ENCODE results near the gene GALNT5. TPM values are rescaled to one million over a fixed set of nuclear protein-coding genes. Genes with fewer than 3 reads are reported as not detected.
"Not testable (repeated sequence)": the region's sequence is repeated elsewhere in the genome, so short reads cannot be mapped to it uniquely, and the experiment has no call there.

GALNT5 gene
- total RNA-seq, 1 donor from 2014 or later = 40.2 TPM

GRCh38 chr2:157221394-157221988, 36.0 kb upstream of the GALNT5 start:
- Histone ChIP-seq H3K9me3 (no peaks in the 10 kb centered on the region), H3K27ac (no peak overlapping the region), H3K4me1 (no peaks in the 10 kb centered on the region), H3K4me3 (no peak overlapping the region), H3K27me3 (peaks cover 5% of the 10 kb centered on the region), H3K36me3 (no peaks in the 10 kb centered on the region)
- ATAC-seq (no peak), DNase-seq (no peak)
- TF ChIP-seq, protein P1, sequence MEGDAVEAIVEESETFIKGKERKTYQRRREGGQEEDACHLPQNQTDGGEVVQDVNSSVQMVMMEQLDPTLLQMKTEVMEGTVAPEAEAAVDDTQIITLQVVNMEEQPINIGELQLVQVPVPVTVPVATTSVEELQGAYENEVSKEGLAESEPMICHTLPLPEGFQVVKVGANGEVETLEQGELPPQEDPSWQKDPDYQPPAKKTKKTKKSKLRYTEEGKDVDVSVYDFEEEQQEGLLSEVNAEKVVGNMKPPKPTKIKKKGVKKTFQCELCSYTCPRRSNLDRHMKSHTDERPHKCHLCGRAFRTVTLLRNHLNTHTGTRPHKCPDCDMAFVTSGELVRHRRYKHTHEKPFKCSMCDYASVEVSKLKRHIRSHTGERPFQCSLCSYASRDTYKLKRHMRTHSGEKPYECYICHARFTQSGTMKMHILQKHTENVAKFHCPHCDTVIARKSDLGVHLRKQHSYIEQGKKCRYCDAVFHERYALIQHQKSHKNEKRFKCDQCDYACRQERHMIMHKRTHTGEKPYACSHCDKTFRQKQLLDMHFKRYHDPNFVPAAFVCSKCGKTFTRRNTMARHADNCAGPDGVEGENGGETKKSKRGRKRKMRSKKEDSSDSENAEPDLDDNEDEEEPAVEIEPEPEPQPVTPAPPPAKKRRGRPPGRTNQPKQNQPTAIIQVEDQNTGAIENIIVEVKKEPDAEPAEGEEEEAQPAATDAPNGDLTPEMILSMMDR (IDR thresholded peaks at IDR 0.05) = no peak
- intact Hi-C loops (cut with DNase I) = no loop called here

DNA sequence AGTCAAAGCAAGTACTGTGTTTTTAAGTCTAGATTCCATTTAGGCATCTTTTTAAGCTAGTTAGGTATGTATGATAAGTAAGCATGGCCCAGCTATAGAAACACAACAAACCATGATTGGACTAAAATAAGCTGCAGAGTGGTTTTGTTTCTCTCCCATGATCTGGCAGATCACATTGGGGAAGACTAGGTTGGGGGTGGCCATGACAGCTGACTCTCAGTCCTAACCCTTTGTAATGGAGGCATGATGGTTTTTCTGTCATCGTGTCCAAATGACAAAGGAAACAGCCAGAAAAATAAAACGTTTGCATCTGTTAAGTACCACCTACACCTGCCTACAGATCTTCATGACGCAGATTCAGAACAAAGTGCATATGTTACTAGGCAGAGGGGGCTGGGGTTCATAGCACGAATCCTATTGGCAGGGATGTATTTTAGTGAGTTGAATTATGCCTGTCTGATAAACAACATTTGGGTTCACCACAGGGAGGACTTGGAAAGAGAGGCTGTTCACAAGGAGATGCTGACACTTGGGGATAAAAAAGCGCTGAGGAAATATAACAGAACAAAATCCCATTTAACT, 33.8 kb upstream of the GALNT5 start:
- no peaks in the 10 kb centered on the region for H3K27me3 ChIP-seq
- no peak overlapping the region for H3K4me3 ChIP-seq
- no peak for ATAC-seq
- intact Hi-C loops (cut with DNase I) = no loop called here
- TF ChIP-seq, protein P1 (IDR thresholded peaks at IDR 0.05) = no peak
- H3K36me3 ChIP-seq = no peaks in the 10 kb centered on the region
- H3K27ac ChIP-seq = no peak overlapping the region
- H3K4me1 ChIP-seq = no peaks in the 10 kb centered on the region
- DNase-seq = no peak
- H3K9me3 ChIP-seq = no peaks in the 10 kb centered on the region

- ATAC-seq; DNase-seq; H3K36me3 ChIP-seq; H3K27me3 ChIP-seq; H3K9me3 ChIP-seq; H3K4me1 ChIP-seq; intact Hi-C loops (cut with DNase I); H3K27ac ChIP-seq; H3K4me3 ChIP-seq: not testable (repeated sequence)
Measured at GRCh38 chr2:157224448-157224847, 33.1 kb upstream of the GALNT5 start.

- Histone ChIP-seq H3K27ac (no peak overlapping the region), H3K9me3 (no peaks in the 10 kb centered on the region), H3K27me3 (no peaks in the 10 kb centered on the region), H3K4me1 (no peaks in the 10 kb centered on the region), H3K4me3 (no peak overlapping the region), H3K36me3 (no peaks in the 10 kb centered on the region)
- intact Hi-C loops (cut with DNase I) = no loop called here
- ATAC-seq = no peak
- no peak for DNase-seq
- TF ChIP-seq, protein P1 (IDR thresholded peaks at IDR 0.05) = no peak
Measured at GRCh38 chr2:157227592-157227991, 29.9 kb upstream of the GALNT5 start.

DNA sequence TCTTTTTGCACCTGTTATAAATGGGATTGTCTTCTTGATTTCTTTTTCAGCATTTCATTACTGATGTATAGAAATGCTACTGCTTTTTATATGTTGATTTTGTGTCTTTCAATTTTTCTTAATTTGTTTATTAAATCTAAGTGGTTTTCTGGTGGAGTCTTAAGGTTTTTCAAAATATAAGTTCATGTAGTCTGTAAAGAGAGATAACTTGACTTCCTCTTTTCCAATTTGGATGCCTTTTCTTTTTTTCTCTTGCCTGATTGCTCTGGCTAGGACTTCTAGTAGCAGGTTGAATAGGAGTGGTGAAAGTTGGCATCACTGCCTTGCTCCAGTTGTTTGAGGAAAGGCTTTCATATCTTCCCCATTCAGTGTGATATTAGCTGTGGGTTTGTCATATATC, 28.6 kb upstream of the GALNT5 start:
- no peaks in the 10 kb centered on the region for H3K27me3 ChIP-seq
- ATAC-seq (no peak), DNase-seq (no peak)
- intact Hi-C loops (cut with DNase I) = no loop called here
- no peak overlapping the region for H3K4me3 ChIP-seq
- no peaks in the 10 kb centered on the region for H3K36me3 ChIP-seq
- no peaks in the 10 kb centered on the region for H3K4me1 ChIP-seq
- no peak overlapping the region for H3K27ac ChIP-seq
- no peaks in the 10 kb centered on the region for H3K9me3 ChIP-seq
- TF ChIP-seq, protein P1 (IDR thresholded peaks at IDR 0.05) = no peak

- intact Hi-C loops (cut with DNase I) = no loop called here
- Histone ChIP-seq H3K27me3 (no peaks in the 10 kb centered on the region), H3K4me1 (no peaks in the 10 kb centered on the region), H3K4me3 (no peak overlapping the region), H3K36me3 (no peaks in the 10 kb centered on the region), H3K27ac (no peak overlapping the region), H3K9me3 (no peaks in the 10 kb centered on the region)
- TF ChIP-seq, protein P1 (IDR thresholded peaks at IDR 0.05) = no peak
- DNase-seq = no peak
- ATAC-seq = no peak
Measured at GRCh38 chr2:157229572-157229971, 27.9 kb upstream of the GALNT5 start.
